CD4-positive, alpha-beta T cell treated with Interleukin-1 beta for 1 hour (primary cell): ENCODE results near the gene NTF4.

Experiments used
- DNase-seq, 2 donors: peaks; one replicate each; pipeline ENCODE4 v3.0.0-alpha.2; 2020 to 2022

Gene NTF4

DNA sequence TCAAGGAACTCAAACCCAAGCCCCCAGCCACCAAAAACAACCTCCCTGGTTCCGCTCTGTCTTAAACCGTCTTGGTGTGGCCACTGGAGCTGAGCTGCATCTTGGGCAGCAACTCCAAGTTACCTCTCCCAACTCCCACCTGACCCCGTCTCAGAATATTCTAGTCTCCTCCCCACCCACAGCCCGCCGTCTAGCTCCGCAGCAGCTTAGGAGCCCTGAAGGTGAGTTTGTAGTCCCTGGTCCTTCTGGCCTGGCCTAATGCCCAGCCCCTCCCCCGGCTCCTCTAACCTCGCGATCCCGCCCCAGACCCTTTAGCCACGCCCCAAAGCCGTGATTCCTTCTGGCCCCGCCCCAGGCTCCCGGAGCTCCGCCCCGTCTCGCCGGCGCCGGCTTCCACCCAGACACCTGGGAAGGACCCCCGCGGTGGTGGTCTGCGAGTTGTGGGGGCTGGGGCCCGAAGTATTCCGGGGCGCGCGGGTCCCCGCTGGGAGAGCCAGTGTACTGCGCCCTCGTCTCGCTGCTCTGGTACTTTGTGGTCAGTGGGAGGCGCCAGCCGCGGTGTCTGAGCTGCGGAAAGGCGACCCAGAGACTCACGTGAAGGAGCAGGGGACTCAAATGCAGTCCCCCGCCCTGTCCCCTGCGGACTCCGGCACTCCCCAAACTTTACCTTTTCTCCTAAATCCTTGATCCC, 45.2 kb downstream of the NTF4 start:
- DNase-seq: peak; percentile 70

DNA sequence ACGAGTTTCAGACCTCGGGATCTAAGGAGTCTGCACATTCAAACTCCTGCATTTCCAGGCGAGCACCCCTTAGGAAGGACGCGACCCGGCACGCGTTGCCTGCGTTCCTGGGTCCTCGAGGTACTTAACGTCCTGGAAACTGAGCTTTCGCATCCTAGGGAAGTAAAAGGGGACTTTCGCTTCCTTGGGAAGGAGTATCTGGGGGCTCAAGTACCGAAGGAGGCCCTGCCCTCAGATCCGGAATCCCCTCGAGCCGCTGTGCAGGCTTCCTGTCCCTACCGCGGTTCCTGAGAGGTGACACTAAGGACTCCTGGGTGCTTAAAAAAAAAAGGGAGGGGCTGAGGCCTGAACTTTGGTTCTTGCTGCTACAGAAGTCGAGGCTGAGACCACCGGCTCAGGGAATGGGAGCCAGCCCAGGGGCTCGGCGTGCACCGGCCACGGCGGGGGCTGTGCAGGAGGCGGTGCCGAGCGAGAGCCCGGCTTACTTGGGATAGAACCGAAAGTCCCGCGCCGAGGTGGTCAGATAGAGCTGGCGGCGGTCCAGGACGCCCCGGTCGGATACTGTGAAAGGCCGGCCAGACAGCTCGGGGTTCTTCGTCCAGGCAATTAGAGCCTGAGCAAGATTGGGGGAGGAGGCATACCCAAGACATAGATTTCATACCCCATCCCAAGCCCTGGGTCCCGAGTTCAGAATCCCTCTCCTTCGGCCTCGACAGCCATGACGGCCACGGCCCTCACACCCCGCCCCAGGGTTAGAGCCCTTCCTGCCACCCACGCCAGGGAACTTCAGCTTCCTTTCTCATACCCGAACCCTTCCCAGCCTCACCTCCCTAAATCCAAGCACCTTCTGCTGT, 46.0 kb downstream of the NTF4 start:
- peak in 1 of 2 donors; percentile 21 for DNase-seq

DNA sequence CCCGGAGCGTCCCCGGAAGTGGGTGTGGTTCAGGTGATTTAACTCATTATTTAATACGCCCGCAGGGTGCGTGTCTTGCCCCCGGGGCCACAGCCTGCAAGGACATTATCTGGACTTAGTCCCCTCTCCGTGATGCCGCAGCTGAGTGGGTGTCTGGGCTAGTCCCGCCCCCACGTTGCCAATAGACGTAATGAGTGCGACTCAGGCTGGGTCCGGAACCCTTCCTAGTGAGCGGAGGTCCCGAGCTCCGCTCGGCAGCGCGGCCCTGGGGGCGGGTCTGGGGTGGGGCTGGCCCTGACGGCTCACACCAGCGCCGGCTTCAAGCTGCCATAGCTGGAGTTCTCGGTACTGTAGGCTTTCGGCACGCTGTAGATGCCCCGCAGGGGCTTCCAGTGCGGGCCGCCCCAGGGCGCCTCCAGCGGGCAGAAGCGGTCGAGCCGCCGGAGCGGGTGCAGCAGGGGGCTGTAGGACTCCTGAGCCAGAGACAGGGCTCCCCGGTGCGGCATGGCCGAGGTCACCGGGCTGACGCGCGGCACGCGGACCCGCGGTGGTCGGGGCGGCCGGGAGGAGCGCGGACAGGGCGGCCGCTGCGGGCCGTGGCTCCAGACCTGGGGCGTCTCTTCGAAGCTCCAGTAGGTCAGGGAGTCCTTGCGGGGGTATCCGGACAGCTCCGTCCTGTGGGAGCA, 46.8 kb downstream of the NTF4 start:
- DNase-seq: peak; percentile 70 to 74

DNA sequence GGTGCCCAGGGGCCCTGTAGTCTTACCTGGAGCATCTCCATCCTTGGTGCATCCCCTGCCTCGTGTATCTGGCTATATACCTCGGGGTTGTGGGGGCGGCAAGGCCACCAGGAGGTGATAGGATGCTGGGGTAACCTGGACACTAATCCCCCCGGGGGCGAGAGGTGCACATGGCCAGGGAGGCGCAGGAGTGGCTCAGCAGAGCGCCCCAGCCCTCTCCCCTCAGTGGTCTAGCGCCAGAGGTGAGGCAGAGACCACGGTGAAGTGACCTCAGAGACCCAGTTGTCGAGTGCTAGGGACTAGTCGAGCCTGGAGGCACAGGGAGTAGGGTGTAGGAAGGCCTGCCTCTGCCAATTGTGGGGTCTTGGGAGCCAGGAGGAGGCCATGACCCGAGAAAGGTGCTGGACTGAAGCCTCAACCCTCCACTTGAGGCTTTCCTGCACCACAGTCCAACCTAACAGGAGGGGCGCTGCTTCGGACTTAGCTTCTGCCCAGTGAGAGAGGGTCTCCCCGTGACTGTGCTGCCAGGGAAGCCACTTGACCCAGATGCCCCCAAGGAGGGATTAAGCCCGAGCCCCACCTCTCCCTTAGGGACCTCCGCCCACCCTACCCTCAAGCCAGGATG, 47.5 kb downstream of the NTF4 start, which contains the start of gene LHB:
Gene LHB (minus strand): TSS at position 51 of the 625 bp plus-strand sequence. CDS start 10 bp downstream, at position 41.
- DNase-seq: no peak

DNA sequence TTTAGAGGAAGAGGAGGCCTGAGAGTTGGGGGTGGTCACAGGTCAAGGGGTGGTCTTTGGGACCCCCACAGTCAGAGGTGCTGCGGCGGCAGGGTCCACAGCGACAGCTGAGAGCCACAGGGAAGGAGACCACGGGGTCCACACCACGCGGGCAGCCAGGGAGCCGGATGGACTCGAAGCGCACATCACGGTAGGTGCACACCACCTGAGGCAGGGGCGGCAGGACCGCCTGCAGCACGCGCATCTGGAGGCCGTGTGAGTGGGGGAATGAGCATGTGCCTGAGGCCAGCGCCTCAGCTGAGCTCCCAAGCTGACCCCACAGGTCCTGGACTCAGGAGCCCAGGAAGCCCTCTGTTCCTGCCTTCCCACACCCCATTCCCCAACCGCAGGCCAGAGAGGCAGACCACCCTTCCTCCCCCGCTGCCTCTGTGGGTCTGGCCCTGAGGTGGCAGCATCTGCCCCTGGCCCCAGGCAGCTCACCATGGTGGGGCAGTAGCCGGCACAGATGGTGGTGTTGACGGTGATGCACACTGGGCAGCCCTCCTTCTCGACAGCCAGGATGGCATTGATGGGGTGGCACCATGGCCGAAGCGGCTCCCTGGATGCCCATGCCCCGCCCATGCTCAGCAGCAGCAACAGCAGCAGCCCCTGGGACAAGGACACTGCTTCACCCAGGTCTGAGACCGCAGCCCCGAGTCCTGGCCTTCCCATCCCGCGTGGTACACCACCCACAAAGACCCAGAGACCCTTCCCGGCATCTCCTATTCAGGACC, 48.4 kb downstream of the NTF4 start:
- no peak for DNase-seq

DNA sequence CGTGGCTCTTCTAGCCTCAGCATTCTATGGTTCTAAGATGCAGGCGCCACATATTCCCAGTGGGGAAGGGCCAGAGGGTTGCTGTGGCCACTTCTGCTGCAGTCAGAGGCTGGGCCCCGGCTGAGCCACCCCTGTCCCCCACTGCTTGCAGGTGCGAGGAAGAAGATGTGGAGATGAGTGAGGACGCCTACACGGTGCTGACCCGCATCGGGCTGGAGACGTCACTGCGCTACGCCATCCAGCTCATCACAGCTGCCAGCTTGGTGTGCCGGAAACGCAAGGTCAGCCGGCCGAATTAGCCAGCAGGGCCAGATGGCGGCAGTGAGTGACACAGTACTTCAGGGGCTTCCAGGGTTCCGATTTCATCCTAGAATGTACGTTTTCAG, 49.8 kb downstream of the NTF4 start:
- DNase-seq: no peak

DNA sequence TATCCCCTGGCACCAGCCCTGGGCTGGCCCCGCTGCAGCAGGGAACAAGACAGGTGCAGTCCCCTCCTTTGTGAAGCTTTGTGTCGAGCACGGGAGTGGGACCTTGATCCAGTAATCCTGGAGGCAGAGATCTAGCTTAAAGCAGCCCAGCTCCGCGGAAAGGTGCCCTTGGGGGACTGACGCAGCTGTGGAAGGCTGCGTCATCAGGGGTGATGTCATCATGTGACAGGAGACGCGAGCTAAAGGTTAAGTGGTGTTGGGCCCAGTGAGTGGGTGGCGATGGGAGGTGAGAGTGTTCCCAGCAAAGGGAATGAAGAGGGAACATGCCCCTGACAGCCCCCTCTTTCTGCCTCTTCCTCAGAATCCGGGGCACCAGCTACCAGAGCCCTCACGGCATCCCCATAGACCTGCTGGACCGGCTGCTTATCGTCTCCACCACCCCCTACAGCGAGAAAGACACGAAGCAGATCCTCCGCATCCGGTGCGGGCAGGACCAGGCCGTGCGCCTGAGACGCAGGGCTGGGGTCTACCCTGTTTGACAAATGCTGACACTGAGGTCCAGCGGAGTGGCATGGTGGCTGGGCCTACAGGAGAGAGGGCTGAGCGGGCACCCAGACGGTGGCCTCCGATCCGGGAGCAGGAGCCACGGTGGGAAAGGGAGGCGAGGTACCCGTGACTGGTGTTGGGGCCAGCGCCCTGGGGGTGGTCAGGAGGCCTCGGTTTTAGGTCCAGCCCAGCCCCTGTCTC, 50.3 kb downstream of the NTF4 start:
- no peak for DNase-seq

DNA sequence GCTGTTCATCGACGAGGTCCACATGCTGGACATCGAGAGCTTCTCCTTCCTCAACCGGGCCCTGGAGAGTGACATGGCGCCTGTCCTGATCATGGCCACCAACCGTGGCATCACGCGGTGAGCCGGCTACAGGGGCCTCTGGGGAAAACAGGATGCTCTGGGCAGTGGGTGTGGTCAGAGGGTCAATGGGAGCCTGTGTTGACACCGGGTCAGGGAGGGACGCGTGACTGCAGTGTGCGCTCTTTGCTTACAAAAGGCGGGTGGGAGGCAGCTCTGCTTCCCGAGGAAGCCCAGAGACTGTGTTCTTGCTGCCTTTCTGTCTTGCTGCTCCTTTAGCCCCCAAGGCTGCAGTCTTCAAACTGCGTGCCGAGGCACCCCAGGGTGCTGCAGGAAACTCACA, 53.4 kb downstream of the NTF4 start:
- DNase-seq: no peak
